HepG2 (cell line): ENCODE data around the gene PPP2R2D. TPM values are rescaled to one million over a fixed set of nuclear protein-coding genes. Genes with fewer than 3 reads are reported as not detected.
A peak's percentile ranks its signal among the peaks of the same experiment; 100 is the strongest.

Experiments
- BORCS8-MEF2B ChIP-seq: sonication (generic); formaldehyde crosslinking; IDR thresholded peaks from 2 replicates; pipeline ENCODE4 v1.8.0; 2022; ENCODE audit warnings: mild to moderate bottlenecking, missing genetic modification reagents
- FOXK1 ChIP-seq: sonication (generic); formaldehyde crosslinking; IDR thresholded peaks from 2 replicates; pipeline ENCODE4 v1.4.0; 2020; ENCODE audit warnings: low read depth, missing genetic modification reagents, borderline replicate concordance
- GATAD2A ChIP-seq: IDR thresholded peaks from 2 replicates; pipeline ENCODE4 v1.6.1; 2016
- HNF4G ChIP-seq, 2 experiments: sonication (generic) in 1 of 2; formaldehyde crosslinking in 1 of 2; IDR thresholded peaks; 2 replicates each; pipeline versions ENCODE4 v1.4.0 to v1.6.1; 2011 to 2020; ENCODE audit warnings: borderline replicate concordance in 2 of 2, low read depth in 2 of 2, mild to moderate bottlenecking in 2 of 2, low read length in 1 of 2, missing genetic modification reagents in 1 of 2, moderate library complexity in 1 of 2
- LCORL ChIP-seq, 2 experiments: fragments of 450-650 bp in 1 of 2; sonication (generic) in 1 of 2; formaldehyde crosslinking in 1 of 2; IDR thresholded peaks; 2 replicates each; pipeline versions ENCODE4 v1.5.0 to v1.6.1; 2017 to 2020; ENCODE audit warnings: antibody characterized with exemption in 1 of 2, missing genetic modification reagents in 1 of 2
- MEIS2 ChIP-seq: sonication (generic); formaldehyde crosslinking; IDR thresholded peaks from 2 replicates; pipeline ENCODE4 v1.9.0; 2021; ENCODE audit warnings: mild to moderate bottlenecking, missing genetic modification reagents
- MIXL1 ChIP-seq: IDR thresholded peaks from 2 replicates; pipeline ENCODE4 v1.6.1; 2016
- MZF1 ChIP-seq: sonication (generic); formaldehyde crosslinking; IDR thresholded peaks from 2 replicates; pipeline ENCODE4 v1.8.1; 2023; ENCODE audit warnings: mild to moderate bottlenecking, missing genetic modification reagents, borderline replicate concordance
- NCOA1 ChIP-seq: sonication (generic); formaldehyde crosslinking; IDR thresholded peaks from 2 replicates; pipeline ENCODE4 v1.9.0; 2021; ENCODE audit warnings: missing genetic modification reagents
- NFKB2 ChIP-seq: sonication (generic); formaldehyde crosslinking; IDR thresholded peaks from 2 replicates; pipeline ENCODE4 v1.4.0; 2020; ENCODE audit warnings: missing genetic modification reagents, borderline replicate concordance
- THAP8 ChIP-seq: sonication (generic); formaldehyde crosslinking; IDR thresholded peaks from 2 replicates; pipeline ENCODE4 v1.5.1; 2020; ENCODE audit warnings: missing genetic modification reagents, mild to moderate bottlenecking, borderline replicate concordance
- ZBTB39 ChIP-seq: sonication (generic); formaldehyde crosslinking; IDR thresholded peaks from 2 replicates; pipeline ENCODE4 v1.5.0; 2020; ENCODE audit warnings: missing genetic modification reagents
- ZNF234 ChIP-seq: sonication (generic); formaldehyde crosslinking; conservative IDR thresholded peaks from 2 replicates; pipeline ENCODE4 v1.5.1; 2020; ENCODE audit warnings: mild to moderate bottlenecking, missing genetic modification reagents
- ZNF256 ChIP-seq: sonication (generic); formaldehyde crosslinking; conservative IDR thresholded peaks from 2 replicates; pipeline ENCODE4 v1.4.0; 2020; ENCODE audit warnings: missing genetic modification reagents
- ZNF891 ChIP-seq: sonication (generic); formaldehyde crosslinking; IDR thresholded peaks from 2 replicates; pipeline ENCODE4 v1.5.0; 2020; ENCODE audit warnings: mild to moderate bottlenecking, missing genetic modification reagents
- polyA plus RNA-seq, 8 experiments: library from polyadenylated mRNA; depleted of rRNA in 3 of 8; stranded (reverse) in 7 of 8; unstranded in 1 of 8; fragments of >200 nt; fragmentation: Illumina TruSeq in 4 of 8; extraction: Trizol in 4 of 8; gene quantifications; 2 replicates each; pipeline versions ENCODE4 v1.2.1 to v1.2.3, GENCODE V29; 2011 to 2016; ENCODE audit warnings: low read depth in 4 of 8, missing spikeins in 1 of 8, mixed read lengths in 1 of 8; ENCODE audit not compliant: insufficient read depth in 1 of 8
- total RNA-seq, 5 experiments: library from RNA; depleted of rRNA; stranded (reverse); fragments of >200 nt; fragmentation: Illumina TruSeq; extraction: Trizol; gene quantifications; 2 replicates each; pipeline ENCODE4 v1.2.3, GENCODE V29; 2016; ENCODE audit warnings: low read depth in 1 of 5
- TF ChIP-seq, protein P1 (sequence below): sonication (generic); formaldehyde crosslinking; IDR thresholded peaks from 2 replicates; pipeline ENCODE4 v1.4.0; 2020; ENCODE audit warnings: missing genetic modification reagents, borderline replicate concordance

Gene PPP2R2D
- total and polyA plus RNA-seq, 2 of the 13 experiments (the other 11 are each of a cell fraction or from before 2014, with no cell fraction given) = 32.7 to 33.2 TPM

DNA sequence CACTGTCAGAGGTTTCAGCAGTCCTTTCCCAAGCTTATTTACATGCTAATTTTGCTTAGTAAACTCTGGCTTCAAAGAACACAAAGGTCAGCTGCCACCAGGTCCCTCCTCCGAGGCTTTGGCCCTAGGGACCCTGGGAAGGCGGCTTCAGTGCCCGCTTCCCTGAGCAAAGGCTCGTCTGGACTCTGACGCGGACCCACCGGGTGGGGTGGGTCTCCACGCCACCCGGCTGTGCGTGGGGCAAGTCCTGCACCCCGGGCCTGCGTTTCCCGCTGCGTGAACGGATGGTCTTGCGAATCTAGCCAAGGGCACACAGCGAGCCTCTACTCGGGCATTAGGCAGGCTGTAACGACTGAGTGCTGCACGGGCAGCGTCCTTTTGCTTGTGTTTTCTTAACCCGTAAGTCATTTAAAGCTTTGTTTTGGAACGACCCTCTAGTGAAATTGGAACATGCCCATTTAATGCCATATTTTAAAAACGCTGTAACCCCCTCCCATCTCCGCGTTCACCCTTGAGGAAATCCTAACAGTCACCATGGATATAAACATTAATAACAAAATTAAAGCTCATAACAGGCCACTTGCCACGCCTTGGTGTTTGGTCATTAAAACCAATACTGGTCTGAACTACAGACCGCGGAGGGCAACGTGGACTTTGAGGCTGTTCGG, 80.1 kb downstream of the PPP2R2D start (continued):
- TF ChIP-seq BORCS8-MEF2B (CRISPR knock-in tag) (no peak), MEIS2 (CRISPR knock-in tag) (no peak), ZBTB39 (CRISPR knock-in tag) (peak; percentile 61; the same call in 1 of the 2 replicates), GATAD2A (CRISPR knock-in tag) (peak; percentile 33; the same call in 1 of the 2 replicates), NFKB2 (0 out of 2 replicates have a peak, but pooled peaks have one; percentile 1), MIXL1 (CRISPR knock-in tag) (no peak), HNF4G (IDR thresholded peaks at IDR 0.05; ENCODE audit: borderline replicate concordance, low read depth, low read length) (peak; percentile 25; the same call in 1 of the 2 replicates), HNF4G (CRISPR knock-in tag; IDR thresholded peaks at IDR 0.05; ENCODE audit: borderline replicate concordance, low read depth) (no peak), ZNF891 (CRISPR knock-in tag) (no peak; the same call in 1 of the 2 replicates), ZNF256 (CRISPR knock-in tag) (no peak), THAP8 (CRISPR knock-in tag) (0 out of 2 replicates have a peak, but pooled peaks have one; percentile 25), NCOA1 (peak; percentile 90), FOXK1 (CRISPR knock-in tag) (peak; percentile 41; the same call in 1 of the 2 replicates), ZNF234 (CRISPR knock-in tag) (peak; percentile 62; the same call in 1 of the 2 replicates), MZF1 (CRISPR knock-in tag) (no peak), LCORL (IDR thresholded peaks at IDR 0.05) (no peak), LCORL (CRISPR knock-in tag; IDR thresholded peaks at IDR 0.05) (peak; percentile 71; the same call in 1 of the 2 replicates)
- TF ChIP-seq, protein P1, sequence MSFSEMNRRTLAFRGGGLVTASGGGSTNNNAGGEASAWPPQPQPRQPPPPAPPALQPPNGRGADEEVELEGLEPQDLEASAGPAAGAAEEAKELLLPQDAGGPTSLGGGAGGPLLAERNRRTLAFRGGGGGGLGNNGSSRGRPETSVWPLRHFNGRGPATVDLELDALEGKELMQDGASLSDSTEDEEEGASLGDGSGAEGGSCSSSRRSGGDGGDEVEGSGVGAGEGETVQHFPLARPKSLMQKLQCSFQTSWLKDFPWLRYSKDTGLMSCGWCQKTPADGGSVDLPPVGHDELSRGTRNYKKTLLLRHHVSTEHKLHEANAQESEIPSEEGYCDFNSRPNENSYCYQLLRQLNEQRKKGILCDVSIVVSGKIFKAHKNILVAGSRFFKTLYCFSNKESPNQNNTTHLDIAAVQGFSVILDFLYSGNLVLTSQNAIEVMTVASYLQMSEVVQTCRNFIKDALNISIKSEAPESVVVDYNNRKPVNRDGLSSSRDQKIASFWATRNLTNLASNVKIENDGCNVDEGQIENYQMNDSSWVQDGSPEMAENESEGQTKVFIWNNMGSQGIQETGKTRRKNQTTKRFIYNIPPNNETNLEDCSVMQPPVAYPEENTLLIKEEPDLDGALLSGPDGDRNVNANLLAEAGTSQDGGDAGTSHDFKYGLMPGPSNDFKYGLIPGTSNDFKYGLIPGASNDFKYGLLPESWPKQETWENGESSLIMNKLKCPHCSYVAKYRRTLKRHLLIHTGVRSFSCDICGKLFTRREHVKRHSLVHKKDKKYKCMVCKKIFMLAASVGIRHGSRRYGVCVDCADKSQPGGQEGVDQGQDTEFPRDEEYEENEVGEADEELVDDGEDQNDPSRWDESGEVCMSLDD (CRISPR knock-in tag) = no peak
